HUES64 (cell line): ENCODE measurements around the gene LIMS1.
"Not testable (repeated sequence)": the region's sequence is repeated elsewhere in the genome, so short reads cannot be mapped to it uniquely, and the experiment has no call there.

ENCODE experiments used
- H3K27ac ChIP-seq: 2 replicates; pipeline ENCODE4 v1.7.0; 2013; ENCODE audit warnings: low read depth, low read length, inconsistent platforms
- H3K27me3 ChIP-seq: 2 replicates; pipeline ENCODE4 v1.6.1; 2013; ENCODE audit warnings: mild to moderate bottlenecking, low read length; ENCODE audit not compliant: insufficient read depth
- H3K36me3 ChIP-seq: 2 replicates; pipeline ENCODE4 v1.6.1; 2013; ENCODE audit warnings: mild to moderate bottlenecking, low read length; ENCODE audit not compliant: insufficient read depth
- H3K4me1 ChIP-seq: 2 replicates; pipeline ENCODE4 v1.6.1; 2013; ENCODE audit warnings: mild to moderate bottlenecking, low read length, moderate library complexity; ENCODE audit not compliant: insufficient read depth
- H3K4me3 ChIP-seq: 2 replicates; pipeline ENCODE4 v1.5.1; 2013; ENCODE audit warnings: mild to moderate bottlenecking, low read length, moderate library complexity
- H3K9ac ChIP-seq: 2 replicates; pipeline ENCODE4 v1.6.1; 2013; ENCODE audit warnings: mild to moderate bottlenecking, low read depth, low read length
- H3K9me3 ChIP-seq: 2 replicates; pipeline ENCODE4 v1.6.1; 2013; ENCODE audit warnings: low read depth, low read length; ENCODE audit not compliant: insufficient read depth
- WGBS: fragments of 150-250, 120-280 bp; methylation state at CpG from one replicate; pipeline ENCODE4 v1.1.7; 2013; ENCODE audit warnings: missing lambda C conversion rate; 5-methylcytosine and 5-hydroxymethylcytosine counted together

Gene LIMS1

GRCh38 chr2:108640731-108641130 lies 106.5 kb downstream of the LIMS1 start:
- WGBS: 92% methylated on average over 4 of the region's 4 CpGs
- Histone ChIP-seq H3K4me3 (no peak overlapping the region), H3K9ac (no peak overlapping the region), H3K9me3 (peaks cover 2% of the 10 kb centered on the region; the same call in 1 of the 2 replicates), H3K27me3 (no peaks in the 10 kb centered on the region), H3K27ac (no peak overlapping the region), H3K4me1 (peaks cover 11% of the 10 kb centered on the region), H3K36me3 (no peaks in the 10 kb centered on the region; the same call in 1 of the 2 replicates)

DNA sequence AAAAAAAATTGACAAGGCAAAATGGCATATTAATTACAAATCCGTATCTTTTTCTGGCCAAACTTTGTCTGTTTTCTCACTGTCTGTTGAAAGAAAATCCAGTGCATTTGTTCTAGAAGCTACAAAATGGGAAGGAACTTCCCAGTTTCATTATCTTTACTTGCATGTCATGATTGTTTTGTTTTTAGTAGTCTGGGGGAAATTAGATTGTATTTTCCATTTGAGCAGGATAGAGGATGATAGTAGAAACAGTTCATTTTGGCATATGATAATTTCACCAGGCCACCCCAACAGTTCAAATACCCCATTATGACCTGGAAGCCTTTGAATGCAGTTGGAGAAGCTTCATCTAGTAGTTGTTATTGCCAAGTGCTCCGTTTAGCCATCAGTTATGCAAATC lies 107.5 kb downstream of the LIMS1 start:
- 92% methylated on average over 2 of the region's 2 CpGs for WGBS
- peaks cover 6% of the 10 kb centered on the region for H3K4me1 ChIP-seq

DNA sequence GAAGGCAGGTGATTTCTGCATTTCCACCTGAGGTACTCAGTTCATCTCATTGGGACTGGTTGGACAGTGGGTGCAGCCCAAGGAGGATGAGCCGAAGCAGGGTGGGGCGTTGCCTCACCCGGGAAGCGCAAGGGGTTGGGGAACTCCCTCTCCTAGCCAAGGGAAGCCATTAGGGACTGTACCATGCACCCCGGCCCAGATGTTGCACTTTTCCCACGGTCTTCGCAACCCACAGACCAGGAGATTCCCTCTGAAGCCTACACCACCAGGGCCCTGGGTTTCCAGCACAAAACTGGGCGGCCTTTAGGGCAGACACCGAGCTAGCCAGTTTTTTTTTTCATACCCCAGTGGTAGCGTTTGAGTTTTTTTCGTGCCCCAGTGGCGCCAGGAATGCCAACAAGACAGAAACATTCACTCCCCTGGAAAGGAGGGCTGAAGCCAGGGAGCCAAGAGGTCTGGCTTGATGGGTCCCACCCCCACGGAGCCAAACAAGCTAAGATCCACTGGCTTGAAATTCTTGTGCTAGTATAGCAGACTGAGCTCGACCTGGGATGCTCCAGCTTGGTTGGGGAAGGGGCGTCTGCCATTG lies 109.1 kb downstream of the LIMS1 start:
- 96% methylated on average over 15 of the region's 15 CpGs for WGBS
- H3K4me1 ChIP-seq: no peaks in the 10 kb centered on the region; the same call in 1 of the 2 replicates
- no peak overlapping the region for H3K9ac ChIP-seq
- H3K27ac ChIP-seq: no peak overlapping the region
- H3K4me3 ChIP-seq: no peak overlapping the region
- H3K36me3 ChIP-seq: no peaks in the 10 kb centered on the region; the same call in 1 of the 2 replicates
- H3K9me3 ChIP-seq: peaks cover 2% of the 10 kb centered on the region; the same call in 1 of the 2 replicates
- no peaks in the 10 kb centered on the region for H3K27me3 ChIP-seq

More for the DNA sequence above, 107.5 kb downstream of the LIMS1 start:
- H3K27me3 ChIP-seq: no peaks in the 10 kb centered on the region
- H3K27ac ChIP-seq: no peak overlapping the region
- no peak overlapping the region for H3K4me3 ChIP-seq
- H3K9ac ChIP-seq: no peak overlapping the region
- H3K9me3 ChIP-seq: peaks cover 2% of the 10 kb centered on the region; the same call in 1 of the 2 replicates
- no peaks in the 10 kb centered on the region; the same call in 1 of the 2 replicates for H3K36me3 ChIP-seq

- H3K27ac ChIP-seq, H3K4me1 ChIP-seq, H3K9ac ChIP-seq, H3K27me3 ChIP-seq, H3K9me3 ChIP-seq, H3K4me3 ChIP-seq, H3K36me3 ChIP-seq: not testable (repeated sequence)
- 94% methylated on average over 4 of the region's 4 CpGs for WGBS
These were observed 109.6 kb downstream of the LIMS1 start for GRCh38 chr2:108643862-108644261.

GRCh38 chr2:108644446-108644845 lies 110.2 kb downstream of the LIMS1 start:
- H3K27ac ChIP-seq, H3K9me3 ChIP-seq, H3K36me3 ChIP-seq, H3K4me1 ChIP-seq, H3K27me3 ChIP-seq, H3K9ac ChIP-seq, H3K4me3 ChIP-seq: not testable (repeated sequence)
- WGBS: 95% methylated on average over 6 of the region's 6 CpGs

DNA sequence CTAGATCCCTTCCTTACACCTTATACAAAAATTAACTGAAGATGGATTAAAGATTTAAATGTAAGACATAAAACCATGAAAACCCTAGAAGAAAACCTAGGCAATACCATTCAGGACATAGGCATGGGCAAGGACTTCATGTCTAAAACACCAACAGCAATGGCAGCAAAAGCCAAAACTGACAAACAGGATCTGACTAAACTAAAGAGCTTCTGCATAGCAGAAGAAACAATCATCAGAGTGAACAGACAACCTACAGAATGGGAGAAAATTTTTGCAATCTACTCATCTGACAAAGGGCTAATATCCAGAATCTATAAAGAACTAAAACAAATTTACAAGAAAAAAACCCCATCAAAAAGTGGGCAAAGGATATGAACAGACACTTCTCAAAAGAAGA lies 114.5 kb downstream of the LIMS1 start:
- H3K4me1 ChIP-seq, H3K36me3 ChIP-seq, H3K27ac ChIP-seq, H3K9ac ChIP-seq, H3K27me3 ChIP-seq, H3K4me3 ChIP-seq, H3K9me3 ChIP-seq: not testable (repeated sequence)

DNA sequence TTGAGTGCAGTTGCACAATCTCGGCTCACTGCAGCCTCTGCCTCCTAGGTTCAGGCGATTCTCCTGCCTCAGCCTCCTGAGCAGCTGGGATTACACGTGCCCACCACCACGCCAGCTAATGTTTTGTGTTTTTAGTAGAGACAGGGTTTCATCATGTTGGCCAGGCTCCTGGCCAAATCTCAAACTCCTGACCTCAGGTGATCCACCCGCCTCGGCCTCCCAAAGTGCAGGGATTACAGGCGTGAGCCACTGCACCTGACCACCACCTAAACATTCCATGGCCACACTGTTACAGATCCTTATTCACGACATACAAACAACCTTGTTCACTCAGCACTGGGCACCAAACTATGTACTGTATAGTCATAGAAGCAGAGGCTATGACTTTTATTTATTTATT lies 116.2 kb downstream of the LIMS1 start:
- H3K36me3 ChIP-seq, H3K4me1 ChIP-seq, H3K9ac ChIP-seq, H3K27ac ChIP-seq, H3K4me3 ChIP-seq, H3K27me3 ChIP-seq, H3K9me3 ChIP-seq: not testable (repeated sequence)
- WGBS: 95% methylated on average over 8 of the region's 8 CpGs

DNA sequence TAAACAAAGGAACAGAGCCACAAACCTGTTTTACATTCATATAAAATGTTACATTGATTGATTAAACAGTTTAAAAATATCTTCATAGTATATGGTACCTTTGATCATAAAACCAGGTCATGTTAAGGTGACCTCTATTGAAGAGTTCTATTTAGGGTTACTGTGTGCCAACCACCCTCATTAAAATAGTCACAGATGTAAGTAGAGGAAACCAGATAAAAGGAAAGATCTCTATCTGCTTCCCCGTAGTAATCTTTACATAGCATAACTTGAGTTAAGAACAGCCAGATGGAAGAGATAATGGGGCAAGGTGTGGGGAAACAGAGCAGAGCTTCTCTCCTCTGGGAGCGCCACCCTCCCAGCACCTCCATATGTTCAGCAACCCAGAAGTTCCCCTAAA lies 117.2 kb downstream of the LIMS1 start:
- not testable (repeated sequence) for H3K27ac ChIP-seq, H3K4me3 ChIP-seq, H3K9ac ChIP-seq, H3K4me1 ChIP-seq, H3K36me3 ChIP-seq, H3K27me3 ChIP-seq, H3K9me3 ChIP-seq
- no CpG with 5 or more reads among the region's 2 CpGs for WGBS

DNA sequence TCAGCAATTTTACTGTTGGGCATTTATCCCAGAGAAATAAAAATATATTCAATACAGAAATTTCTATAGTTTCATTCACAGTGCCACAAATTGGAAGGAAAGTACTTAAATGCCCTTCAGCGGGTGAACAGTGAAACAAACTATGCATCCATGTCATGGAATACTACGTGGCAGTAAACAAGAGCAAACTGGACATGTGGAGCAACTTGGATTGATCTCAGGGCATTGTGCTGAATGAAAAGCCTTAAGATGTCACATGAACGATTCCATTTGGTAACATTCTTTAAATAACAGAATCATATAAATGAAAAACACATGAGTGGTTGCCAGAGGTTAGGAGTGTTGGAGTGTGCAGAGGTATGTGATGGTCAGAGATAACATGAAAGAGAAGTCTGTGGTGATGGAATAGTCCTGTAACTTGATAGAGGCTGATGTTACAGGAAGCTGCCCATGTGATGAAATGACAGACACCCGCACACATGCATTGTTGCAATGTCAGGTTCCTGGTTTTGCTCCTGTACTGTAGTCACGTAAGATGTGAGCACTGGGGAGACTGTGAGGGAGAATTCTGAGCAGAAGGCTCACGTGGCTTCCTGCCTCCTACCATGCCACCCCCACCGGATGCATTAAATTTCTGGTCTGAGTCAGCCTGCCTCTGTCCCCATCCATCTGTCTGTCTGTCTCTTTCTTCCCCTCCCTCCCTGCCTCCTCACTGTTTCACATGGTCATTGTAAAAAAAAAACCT lies 118.1 kb downstream of the LIMS1 start:
- WGBS: 78% methylated on average over 6 of the region's 7 CpGs
- H3K9ac ChIP-seq, H3K4me1 ChIP-seq, H3K9me3 ChIP-seq, H3K4me3 ChIP-seq, H3K27me3 ChIP-seq, H3K36me3 ChIP-seq, H3K27ac ChIP-seq: not testable (repeated sequence)

- not testable (repeated sequence) for H3K27ac ChIP-seq
- WGBS: no CpG with 5 or more reads among the region's 8 CpGs
These were observed 119.2 kb downstream of the LIMS1 start for GRCh38 chr2:108653425-108653824.

DNA sequence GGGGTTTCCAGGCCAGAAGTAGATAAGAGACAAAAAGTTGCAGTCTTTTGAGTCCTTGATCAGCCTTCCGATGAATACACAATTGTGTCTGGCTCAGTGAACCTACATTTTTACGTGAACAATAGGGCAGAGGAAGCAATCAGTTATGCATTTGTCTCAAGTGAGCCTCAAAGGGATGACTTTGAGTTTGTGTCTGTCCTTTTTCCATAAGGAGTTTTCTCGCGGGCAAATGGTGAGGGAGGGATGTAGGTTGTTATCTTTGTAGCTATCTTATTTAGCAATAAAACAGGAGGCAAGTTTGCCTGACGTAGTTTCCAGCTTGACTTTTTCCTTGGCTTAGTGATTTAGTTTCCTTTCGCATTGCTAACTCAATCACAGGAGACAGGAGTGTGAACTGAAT lies 119.6 kb downstream of the LIMS1 start:
- not testable (repeated sequence) for H3K4me3 ChIP-seq, H3K9ac ChIP-seq, H3K36me3 ChIP-seq, H3K27me3 ChIP-seq, H3K27ac ChIP-seq, H3K4me1 ChIP-seq, H3K9me3 ChIP-seq
- WGBS: 54% methylated on average over 3 of the region's 6 CpGs

More at GRCh38 chr2:108653425-108653824, 119.2 kb downstream of the LIMS1 start:
- not testable (repeated sequence) for H3K9me3 ChIP-seq, H3K4me1 ChIP-seq, H3K27me3 ChIP-seq, H3K4me3 ChIP-seq, H3K36me3 ChIP-seq, H3K9ac ChIP-seq
